GM18867 (cell line): ENCODE measurements around the gene SPATS2L.

ENCODE experiments used
- ATAC-seq: cut with Tn5 transposase; IDR thresholded peaks from one replicate; pipeline ENCODE4 v1.9.1; 2021; ENCODE audit warnings: mild to moderate bottlenecking, moderate library complexity; ENCODE audit not compliant: unreplicated experiment

The SPATS2L gene

GRCh38 chr2:200296118-200296517 is 10.4 kb upstream of the SPATS2L start:
- ATAC-seq: no peak

DNA sequence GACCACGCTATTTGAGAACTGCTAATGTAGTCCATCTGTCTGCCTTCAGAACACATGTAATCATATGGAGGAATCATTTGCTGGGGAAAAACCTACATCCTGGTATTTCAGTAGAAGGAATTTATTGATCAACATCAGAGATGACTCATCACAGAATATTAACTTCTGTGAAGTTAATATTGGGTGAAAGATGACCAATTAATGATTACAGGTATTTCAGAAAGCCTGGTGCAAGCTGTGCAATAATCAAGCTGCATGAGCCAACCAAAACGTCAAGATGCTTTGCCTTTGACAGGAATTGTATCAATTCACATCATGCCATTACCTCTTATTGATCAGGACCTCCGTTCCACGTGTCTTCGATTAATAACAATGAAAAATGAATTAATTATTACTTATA is 9.4 kb upstream of the SPATS2L start:
- no peak for ATAC-seq

DNA sequence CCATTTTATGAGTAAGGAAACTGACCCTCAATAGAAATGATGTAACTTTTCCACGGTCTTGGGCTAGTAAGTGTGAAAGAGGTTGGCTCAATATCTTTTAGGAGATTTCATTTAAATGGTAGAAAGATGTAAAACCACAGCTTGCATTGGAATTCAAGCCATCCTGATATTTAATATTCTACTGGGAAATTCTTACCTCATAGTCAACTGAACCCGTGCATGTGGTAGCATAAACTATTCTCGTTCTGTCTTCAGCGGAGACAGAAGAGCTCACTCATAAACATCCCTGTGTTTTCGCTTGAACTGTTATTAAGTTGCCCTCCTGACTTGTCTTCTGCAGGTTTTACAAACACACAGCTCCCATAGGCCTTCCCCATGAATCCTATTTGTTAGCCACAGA is 8.5 kb upstream of the SPATS2L start:
- no peak for ATAC-seq

DNA sequence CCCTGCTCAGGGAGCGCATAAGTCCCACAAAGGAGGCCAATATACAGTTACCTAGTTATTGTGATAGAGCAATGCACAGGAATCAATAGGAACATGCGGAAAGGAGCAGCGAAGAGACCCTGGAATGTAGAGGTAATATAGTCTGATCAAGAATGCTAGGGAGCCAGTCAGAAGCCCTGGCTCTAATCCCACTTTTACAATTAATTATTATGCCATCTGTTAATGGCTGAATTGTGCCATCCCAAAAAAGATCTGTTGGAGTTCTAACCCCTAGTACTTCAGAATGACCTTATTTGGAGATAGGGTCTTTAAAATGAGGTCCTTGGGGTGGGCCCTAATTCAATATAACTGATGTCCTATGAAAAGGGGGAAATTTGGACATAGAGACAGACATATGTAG is 7.7 kb upstream of the SPATS2L start:
- no peak for ATAC-seq

DNA sequence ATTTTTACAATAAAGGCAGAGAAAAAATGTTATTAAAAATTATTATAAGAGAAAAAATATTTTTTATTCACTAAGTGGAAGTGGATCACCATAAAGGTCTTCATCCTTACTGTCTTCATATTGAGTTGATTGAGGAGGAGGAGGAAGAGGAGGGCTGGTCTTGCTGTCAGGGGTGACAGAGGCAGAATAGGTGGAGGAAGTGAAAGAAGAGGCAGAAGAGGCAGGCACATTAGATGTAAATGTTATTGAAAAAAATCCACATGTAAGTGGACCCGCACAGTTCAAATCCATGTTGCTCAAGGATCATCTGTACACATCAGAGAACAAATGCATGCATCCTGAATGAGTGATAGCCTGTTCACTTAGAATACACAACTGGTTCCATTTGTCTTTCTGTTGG is 6.4 kb upstream of the SPATS2L start:
- ATAC-seq: no peak

DNA sequence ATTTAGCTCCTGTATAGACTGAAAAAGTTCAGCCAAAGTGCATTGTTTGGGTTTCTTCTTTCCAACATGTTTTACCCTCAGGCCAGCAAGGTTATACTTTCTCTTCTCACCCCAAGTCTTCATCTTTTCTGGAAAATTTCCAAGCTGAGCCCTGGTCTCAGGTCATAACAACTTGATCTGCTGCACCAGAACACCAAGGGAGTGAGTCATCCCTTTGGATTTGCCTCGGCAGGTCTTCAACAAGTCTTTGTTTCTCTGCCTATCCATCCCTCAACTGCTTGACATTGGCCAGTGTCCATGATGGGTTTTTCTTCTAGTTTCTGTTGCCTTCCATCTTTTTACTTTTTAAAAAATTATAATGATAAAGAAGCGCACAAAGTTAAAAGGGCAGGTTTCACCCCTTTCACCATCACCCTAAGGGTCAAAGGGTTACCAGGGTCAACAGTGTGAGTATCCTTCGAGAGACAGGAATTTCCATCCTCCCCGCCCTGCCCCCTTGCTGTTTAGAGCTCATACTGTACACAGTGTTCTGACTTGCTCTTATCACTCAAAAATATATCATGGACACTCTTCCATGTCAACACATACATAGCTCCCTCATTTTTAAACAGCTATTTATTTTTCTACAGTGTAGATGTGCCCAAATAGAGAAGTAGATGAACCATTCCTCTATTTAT is 5.7 kb upstream of the SPATS2L start:
- ATAC-seq: no peak

GRCh38 chr2:200301953-200302858 is 4.3 kb upstream of the SPATS2L start:
- no peak for ATAC-seq

GRCh38 chr2:200302940-200303727 is 3.4 kb upstream of the SPATS2L start:
- no peak for ATAC-seq

DNA sequence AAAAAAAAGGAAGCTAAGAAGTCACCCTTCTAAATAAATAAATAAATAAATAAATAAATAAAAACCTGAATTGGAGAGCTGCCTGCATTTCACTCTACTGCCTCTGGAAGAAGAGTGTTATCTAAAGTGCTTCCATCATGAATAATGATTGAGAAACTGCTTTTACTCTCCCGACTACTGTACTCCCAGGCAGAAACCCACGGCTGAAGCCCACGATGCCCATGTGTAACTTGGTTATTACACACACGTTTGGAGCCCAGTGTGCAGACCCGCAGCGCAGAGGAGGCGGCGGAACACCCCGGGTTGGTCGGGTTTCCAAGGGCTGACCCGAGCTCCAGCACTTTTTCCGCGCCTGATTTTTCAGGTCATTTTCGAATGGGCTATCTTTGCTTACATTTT is 697 bp upstream of the SPATS2L start:
- ATAC-seq: no peak

GRCh38 chr2:200306931-200307723 is 634 bp downstream of the SPATS2L start:
- peak; percentile 68 for ATAC-seq

GRCh38 chr2:200307724-200308545 is 1.4 kb downstream of the SPATS2L start:
- ATAC-seq: no peak

- no peak for ATAC-seq
Measured at GRCh38 chr2:200308546-200309295, 2.2 kb downstream of the SPATS2L start.

- no peak for ATAC-seq
Measured at GRCh38 chr2:200309296-200310049, 3.0 kb downstream of the SPATS2L start.

- no peak for ATAC-seq
Measured at GRCh38 chr2:200310545-200310971, 4.1 kb downstream of the SPATS2L start.

- ATAC-seq: no peak
Measured at GRCh38 chr2:200311139-200311538, 4.6 kb downstream of the SPATS2L start.

DNA sequence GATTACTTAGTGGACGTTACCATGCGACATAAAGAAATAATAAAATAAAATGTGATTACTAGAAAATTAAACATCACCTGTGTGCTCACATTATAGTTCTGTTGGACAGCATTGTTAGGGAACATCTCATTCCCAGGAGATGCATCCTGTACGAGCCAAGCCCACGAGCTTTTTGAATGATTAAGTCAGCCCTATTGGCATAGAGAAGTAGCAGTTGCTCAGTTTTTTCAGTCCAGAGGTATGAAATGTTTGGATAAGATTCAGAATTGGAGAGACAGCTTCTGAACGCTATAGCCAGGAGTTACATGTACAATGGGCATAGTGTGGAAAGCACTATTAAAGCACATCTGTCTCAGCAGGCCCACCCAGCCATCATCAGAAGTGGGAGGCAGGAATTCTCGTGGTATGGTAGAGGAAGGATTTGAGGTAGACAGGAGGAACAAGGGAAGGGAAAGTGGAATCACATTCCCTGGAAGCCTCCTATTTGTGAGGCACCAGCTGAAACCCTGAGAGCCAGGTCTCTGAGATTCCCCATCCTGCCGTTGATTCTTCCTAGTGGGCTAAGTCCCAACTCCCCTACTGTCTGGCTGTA is 8.6 kb downstream of the SPATS2L start:
- ATAC-seq: no peak

DNA sequence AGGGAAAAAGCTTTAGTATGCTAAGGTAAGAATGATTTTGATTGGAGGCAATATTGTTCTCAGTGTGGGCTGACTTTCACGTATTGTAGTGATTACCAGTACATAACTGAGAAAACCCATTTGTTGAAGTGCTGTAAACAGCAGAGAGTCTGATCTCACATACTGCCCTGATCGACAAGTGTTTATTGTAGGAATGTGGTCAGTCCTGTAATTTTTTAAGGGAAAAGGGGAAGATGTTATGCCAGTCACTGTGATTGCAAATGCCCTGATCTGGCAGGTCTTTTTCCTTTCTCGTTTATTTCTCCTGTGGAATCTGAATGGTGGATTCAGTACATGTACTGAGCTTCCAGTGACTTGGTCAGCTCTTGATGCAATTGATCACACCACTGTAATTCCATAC is 11.5 kb downstream of the SPATS2L start:
- no peak for ATAC-seq

GRCh38 chr2:200318940-200319435 is 12.5 kb downstream of the SPATS2L start:
- no peak for ATAC-seq
